ENCODE results near the gene COG5. TPM values are rescaled to one million over a fixed set of nuclear protein-coding genes. Genes with fewer than 3 reads are reported as not detected.

Gene COG5
- total RNA-seq, 1 donor from 2014 or later, result 39.1 TPM

- Mint-ChIP-seq H3K36me3 (ENCODE audit: low read depth) (peaks cover 20% of the 10 kb centered on the region), H3K27me3 (ENCODE audit: insufficient read depth) (no peaks in the 10 kb centered on the region)
Measured at GRCh38 chr7:107593025-107593410, 29.3 kb upstream of the COG5 start.

GRCh38 chr7:107592361-107593024 is 28.8 kb upstream of the COG5 start:
- DNase-seq (ENCODE audit: low spot score), result no peak
- Mint-ChIP-seq H3K27ac (no peak overlapping the region), H3K27me3 (ENCODE audit: insufficient read depth) (no peaks in the 10 kb centered on the region), H3K4me1 (ENCODE audit: low read depth) (no peaks in the 10 kb centered on the region), H3K4me3 (no peak overlapping the region), H3K9me3 (no peaks in the 10 kb centered on the region), H3K36me3 (ENCODE audit: low read depth) (peaks cover 20% of the 10 kb centered on the region)
- intact Hi-C loops (cut with micrococcal nuclease), result no loop called here

More at GRCh38 chr7:107593025-107593410, 29.3 kb upstream of the COG5 start:
- Mint-ChIP-seq H3K27ac (no peak overlapping the region), H3K4me1 (ENCODE audit: low read depth) (no peaks in the 10 kb centered on the region), H3K4me3 (no peak overlapping the region), H3K9me3 (no peaks in the 10 kb centered on the region)
- no peak for DNase-seq (ENCODE audit: low spot score)
- intact Hi-C loops (cut with micrococcal nuclease), result no loop called here

GRCh38 chr7:107591421-107591820 is 27.7 kb upstream of the COG5 start:
- Mint-ChIP-seq H3K4me1 (ENCODE audit: low read depth) (no peaks in the 10 kb centered on the region), H3K27me3 (ENCODE audit: insufficient read depth) (no peaks in the 10 kb centered on the region), H3K4me3 (no peak overlapping the region), H3K36me3 (ENCODE audit: low read depth) (peaks cover 18% of the 10 kb centered on the region), H3K9me3 (no peaks in the 10 kb centered on the region), H3K27ac (no peak overlapping the region)
- intact Hi-C loops (cut with micrococcal nuclease), result no loop called here
- DNase-seq (ENCODE audit: low spot score), result no peak

- Mint-ChIP-seq H3K27me3 (ENCODE audit: insufficient read depth) (no peaks in the 10 kb centered on the region), H3K36me3 (ENCODE audit: low read depth) (peaks cover 26% of the 10 kb centered on the region), H3K27ac (no peak overlapping the region), H3K9me3 (no peaks in the 10 kb centered on the region), H3K4me3 (no peak overlapping the region), H3K4me1 (ENCODE audit: low read depth) (peaks cover 5% of the 10 kb centered on the region)
- intact Hi-C loops (cut with micrococcal nuclease), result no loop called here
- no peak for DNase-seq (ENCODE audit: low spot score)
Measured at GRCh38 chr7:107588529-107589130, 24.9 kb upstream of the COG5 start.

- H3K4me1 Mint-ChIP-seq (ENCODE audit: low read depth), result peaks cover 26% of the 10 kb centered on the region
- peaks cover 29% of the 10 kb centered on the region for H3K36me3 Mint-ChIP-seq (ENCODE audit: low read depth)
- no peaks in the 10 kb centered on the region for H3K27me3 Mint-ChIP-seq (ENCODE audit: insufficient read depth)
- no peak for DNase-seq (ENCODE audit: low spot score)
- no peak overlapping the region for H3K27ac Mint-ChIP-seq
- H3K4me3 Mint-ChIP-seq, result no peak overlapping the region
- intact Hi-C loops (cut with micrococcal nuclease), result loop anchor here (5.0 kb wide), 2 partner anchors 308 to 417 kb away; partner anchors contain the start of genes DLD and HBP1
- no peaks in the 10 kb centered on the region for H3K9me3 Mint-ChIP-seq
Measured at GRCh38 chr7:107584716-107585115, 21.0 kb upstream of the COG5 start.

GRCh38 chr7:107582875-107583274 is 19.2 kb upstream of the COG5 start:
- peak overlapping the region; percentile 20 for H3K4me3 Mint-ChIP-seq
- DNase-seq (ENCODE audit: low spot score), result no peak
- H3K36me3 Mint-ChIP-seq (ENCODE audit: low read depth), result peaks cover 28% of the 10 kb centered on the region
- H3K27me3 Mint-ChIP-seq (ENCODE audit: insufficient read depth), result no peaks in the 10 kb centered on the region
- H3K9me3 Mint-ChIP-seq, result no peaks in the 10 kb centered on the region
- intact Hi-C loops (cut with micrococcal nuclease), result loop anchor here (5.0 kb wide), 2 partner anchors 309 to 416 kb away; partner anchors contain the start of genes DLD and HBP1
- peaks cover 26% of the 10 kb centered on the region for H3K4me1 Mint-ChIP-seq (ENCODE audit: low read depth)
- H3K27ac Mint-ChIP-seq, result no peak overlapping the region

GRCh38 chr7:107581387-107582013 is 17.8 kb upstream of the COG5 start:
- no peak for DNase-seq (ENCODE audit: low spot score)
- no peaks in the 10 kb centered on the region for H3K27me3 Mint-ChIP-seq (ENCODE audit: insufficient read depth)
- peaks cover 26% of the 10 kb centered on the region for H3K4me1 Mint-ChIP-seq (ENCODE audit: low read depth)
- no peaks in the 10 kb centered on the region for H3K9me3 Mint-ChIP-seq
- peaks cover 28% of the 10 kb centered on the region for H3K36me3 Mint-ChIP-seq (ENCODE audit: low read depth)
- intact Hi-C loops (cut with micrococcal nuclease), result loop anchor here (5.0 kb wide), 2 partner anchors 311 to 414 kb away; partner anchors contain the start of genes DLD and HBP1
- H3K4me3 Mint-ChIP-seq, result peak overlapping the region; percentile 65
- no peak overlapping the region for H3K27ac Mint-ChIP-seq

- Mint-ChIP-seq H3K4me1 (ENCODE audit: low read depth) (peaks cover 26% of the 10 kb centered on the region), H3K9me3 (no peaks in the 10 kb centered on the region), H3K27ac (peak overlapping the region; percentile 72), H3K27me3 (ENCODE audit: insufficient read depth) (no peaks in the 10 kb centered on the region), H3K4me3 (peak overlapping the region; percentile 83), H3K36me3 (ENCODE audit: low read depth) (peaks cover 28% of the 10 kb centered on the region)
- no peak for DNase-seq (ENCODE audit: low spot score)
- intact Hi-C loops (cut with micrococcal nuclease), result loop anchor here (1.0 to 5.0 kb wide), 6 partner anchors 18 to 414 kb away; partner anchors contain the start of genes COG5, DLD, DUS4L and HBP1
Measured at GRCh38 chr7:107580716-107581383, 17.1 kb upstream of the COG5 start.

- DNase-seq (ENCODE audit: low spot score), result peak; percentile 65
- Mint-ChIP-seq H3K27ac (peak within 1 kb of the TSS; percentile 86), H3K4me1 (ENCODE audit: low read depth) (peaks cover 26% of the 10 kb centered on the region), H3K4me3 (peak within 1 kb of the TSS; percentile 89), H3K36me3 (ENCODE audit: low read depth) (peaks cover 24% of the 10 kb centered on the region), H3K27me3 (ENCODE audit: insufficient read depth) (no peaks in the 10 kb centered on the region), H3K9me3 (no peaks in the 10 kb centered on the region)
- intact Hi-C loops (cut with micrococcal nuclease), result loop anchor here (1.0 to 5.0 kb wide), 6 partner anchors 17 to 413 kb away; partner anchors contain the start of genes COG5, DLD, DUS4L and HBP1
Measured at GRCh38 chr7:107579885-107580715, 16.4 kb upstream of the COG5 start, which contains the start of gene BCAP29. Gene BCAP29, plus strand, starts transcription at chr7:107580246. Its CDS starts 527 bp downstream, at chr7:107580773.

- no peaks in the 10 kb centered on the region for H3K9me3 Mint-ChIP-seq
- H3K27ac Mint-ChIP-seq, result peak overlapping the region; percentile 86
- H3K27me3 Mint-ChIP-seq (ENCODE audit: insufficient read depth), result no peaks in the 10 kb centered on the region
- H3K36me3 Mint-ChIP-seq (ENCODE audit: low read depth), result peaks cover 24% of the 10 kb centered on the region
- peaks cover 25% of the 10 kb centered on the region for H3K4me1 Mint-ChIP-seq (ENCODE audit: low read depth)
- intact Hi-C loops (cut with micrococcal nuclease), result no loop called here
- H3K4me3 Mint-ChIP-seq, result peak overlapping the region; percentile 89
- no peak for DNase-seq (ENCODE audit: low spot score)
Measured at GRCh38 chr7:107579554-107579884, 15.8 kb upstream of the COG5 start.

GRCh38 chr7:107573537-107573936 is 9.8 kb upstream of the COG5 start:
- Mint-ChIP-seq H3K36me3 (ENCODE audit: low read depth) (peaks cover 28% of the 10 kb centered on the region), H3K27me3 (ENCODE audit: insufficient read depth) (no peaks in the 10 kb centered on the region), H3K4me3 (no peak overlapping the region), H3K9me3 (no peaks in the 10 kb centered on the region), H3K4me1 (ENCODE audit: low read depth) (no peaks in the 10 kb centered on the region), H3K27ac (no peak overlapping the region)
- intact Hi-C loops (cut with micrococcal nuclease), result no loop called here
- DNase-seq (ENCODE audit: low spot score), result no peak

GRCh38 chr7:107570298-107570697 is 6.6 kb upstream of the COG5 start:
- Mint-ChIP-seq H3K36me3 (ENCODE audit: low read depth) (peaks cover 22% of the 10 kb centered on the region), H3K27me3 (ENCODE audit: insufficient read depth) (no peaks in the 10 kb centered on the region), H3K27ac (no peak overlapping the region), H3K9me3 (no peaks in the 10 kb centered on the region), H3K4me1 (ENCODE audit: low read depth) (peaks cover 6% of the 10 kb centered on the region), H3K4me3 (no peak overlapping the region)
- no peak for DNase-seq (ENCODE audit: low spot score)
- intact Hi-C loops (cut with micrococcal nuclease), result no loop called here

All from activated T-helper 1 cell treated with anti-CD3 and anti-CD28 coated beads, Interleukin-12 subunit alpha, Interleukin-12 subunit beta, Interleukin-2, Interleukin-4 antibody, amounts not matched to agents 30 ng/mL and 10 ng/mL and 1 ng/mL, durations not matched to agents 14 hours and 24 hours and 36 hours (primary cell).